ENCODE results near the gene GSE1. TPM values are rescaled to one million over a fixed set of nuclear protein-coding genes. Genes with fewer than 3 reads are reported as not detected.

GSE1 gene
- total RNA-seq, 4 donors from 2014 or later, result 45.1 to 89.3 (median 71.3) TPM

- intact Hi-C loops (cut with DNase I; ENCODE audit: low total_unique reads), result loop anchor here (10.0 kb wide), 1 partner anchor 288 kb away; no protein-coding TSS in a partner anchor
Observed at GRCh38 chr16:85712801-85713200, 99.7 kb downstream of the GSE1 start.

GRCh38 chr16:85715169-85716021 lies 102.3 kb downstream of the GSE1 start:
- Histone ChIP-seq H3K27me3 (no peaks in the 10 kb centered on the region), H3K4me1 (peaks cover 9 to 12% of the 10 kb centered on the region in 2 donors), H3K4me3 (no peak overlapping the region), H3K27ac (no peak overlapping the region), H3K36me3 (no peaks in the 10 kb centered on the region), H3K9me3 (no peaks in the 10 kb centered on the region)
- DNase-seq (no peak), ATAC-seq (no peak)
- intact Hi-C loops (cut with DNase I; ENCODE audit: low total_unique reads), result loop anchor here (5.0 to 10.0 kb wide), 3 partner anchors 103 to 438 kb away; partner anchors contain the start of gene GSE1
- TF ChIP-seq POLR2A (IDR thresholded peaks at IDR 0.05), result no peak
- TF ChIP-seq CTCF (IDR thresholded peaks at IDR 0.05 in 4 of 5, conservative IDR thresholded peaks at IDR 0.05 in 1 of 5), result no peak
- in situ Hi-C loops (cut with MboI; ENCODE audit: low sequenced_read_pairs in 4 of 4), result loop anchor here in 1 of 4 donors (10.0 to 25.0 kb wide), 3 partner anchors 51 to 453 kb away; no protein-coding TSS in a partner anchor

More at GRCh38 chr16:85712801-85713200, 99.7 kb downstream of the GSE1 start:
- ATAC-seq (no peak), DNase-seq (no peak)
- Histone ChIP-seq H3K27ac (no peak overlapping the region), H3K9me3 (no peaks in the 10 kb centered on the region), H3K36me3 (no peaks in the 10 kb centered on the region), H3K4me3 (no peak overlapping the region), H3K4me1 (peaks cover 0 to 2% of the 10 kb centered on the region in 2 donors), H3K27me3 (no peaks in the 10 kb centered on the region)
- in situ Hi-C loops (cut with MboI; ENCODE audit: low sequenced_read_pairs in 4 of 4), result loop anchor here in 1 of 4 donors (10.0 to 25.0 kb wide), 3 partner anchors 48 to 450 kb away; no protein-coding TSS in a partner anchor
- TF ChIP-seq CTCF (IDR thresholded peaks at IDR 0.05 in 4 of 5, conservative IDR thresholded peaks at IDR 0.05 in 1 of 5), result no peak
- no peak for TF ChIP-seq POLR2A (IDR thresholded peaks at IDR 0.05)

GRCh38 chr16:85716022-85716679 lies 103.0 kb downstream of the GSE1 start:
- DNase-seq (no peak), ATAC-seq (no peak)
- no peak overlapping the region for H3K27ac ChIP-seq
- H3K27me3 ChIP-seq, result no peaks in the 10 kb centered on the region
- intact Hi-C loops (cut with DNase I; ENCODE audit: low total_unique reads) (loop anchor here (5.0 to 10.0 kb wide), 3 partner anchors 104 to 439 kb away; partner anchors contain the start of gene GSE1), in situ Hi-C loops (cut with MboI; ENCODE audit: low sequenced_read_pairs in 4 of 4) (loop anchor here in 1 of 4 donors (10.0 to 25.0 kb wide), 3 partner anchors 51 to 454 kb away; no protein-coding TSS in a partner anchor)
- H3K9me3 ChIP-seq, result no peaks in the 10 kb centered on the region
- H3K4me1 ChIP-seq, result peaks cover 12 to 14% of the 10 kb centered on the region in 2 donors
- H3K4me3 ChIP-seq, result no peak overlapping the region
- TF ChIP-seq POLR2A (IDR thresholded peaks at IDR 0.05) (no peak), CTCF (IDR thresholded peaks at IDR 0.05 in 4 of 5, conservative IDR thresholded peaks at IDR 0.05 in 1 of 5) (no peak)
- no peaks in the 10 kb centered on the region for H3K36me3 ChIP-seq

GRCh38 chr16:85716680-85717038 lies 103.5 kb downstream of the GSE1 start:
- no peaks in the 10 kb centered on the region for H3K9me3 ChIP-seq
- no peaks in the 10 kb centered on the region for H3K36me3 ChIP-seq
- H3K27me3 ChIP-seq, result no peaks in the 10 kb centered on the region
- no peak overlapping the region for H3K27ac ChIP-seq
- peaks cover 17 to 20% of the 10 kb centered on the region in 2 donors for H3K4me1 ChIP-seq
- H3K4me3 ChIP-seq, result no peak overlapping the region
- DNase-seq (no peak), ATAC-seq (no peak)
- in situ Hi-C loops (cut with MboI; ENCODE audit: low sequenced_read_pairs in 4 of 4) (loop anchor here in 1 of 4 donors (10.0 to 25.0 kb wide), 3 partner anchors 52 to 454 kb away; no protein-coding TSS in a partner anchor), intact Hi-C loops (cut with DNase I; ENCODE audit: low total_unique reads) (loop anchor here (5.0 to 10.0 kb wide), 3 partner anchors 104 to 439 kb away; partner anchors contain the start of gene GSE1)
- TF ChIP-seq CTCF (IDR thresholded peaks at IDR 0.05 in 4 of 5, conservative IDR thresholded peaks at IDR 0.05 in 1 of 5) (no peak), POLR2A (IDR thresholded peaks at IDR 0.05) (no peak)

Data from gastrocnemius medialis (tissue), 4 donors.